ENCODE results near the gene CELF2. TPM values are rescaled to one million over a fixed set of nuclear protein-coding genes. Genes with fewer than 3 reads are reported as not detected.

The CELF2 gene
- total RNA-seq, 1 experiment from 2014 or later = 28.7 TPM

GRCh38 chr10:11180228-11180627, 162.6 kb downstream of the CELF2 start:
- no peak overlapping the region for H3K4me3 Mint-ChIP-seq
- H3K4me1 ChIP-seq (ENCODE audit: insufficient read depth, low read length) = no peaks in the 10 kb centered on the region
- H3K79me2 ChIP-seq (ENCODE audit: insufficient read depth, low read length) = no peaks in the 10 kb centered on the region
- no peak overlapping the region for H2BK15ac ChIP-seq (ENCODE audit: low read depth, low read length)
- no peak overlapping the region for H4K5ac ChIP-seq (ENCODE audit: insufficient read length, low read depth, low read length)
- H3K27me3 ChIP-seq (ENCODE audit: insufficient read depth, low read length) = no peaks in the 10 kb centered on the region
- H3T11ph ChIP-seq (ENCODE audit: low read length) = no peak overlapping the region
- TF ChIP-seq CTCF (conservative IDR thresholded peaks at IDR 0.05) = no peak
- H2AFZ ChIP-seq (ENCODE audit: low read length) = no peak overlapping the region
- H3K18ac ChIP-seq (ENCODE audit: insufficient read length, low read depth, low read length) = no peak overlapping the region
- no peak overlapping the region for H2AK5ac ChIP-seq (ENCODE audit: insufficient read length, low read length)
- peaks cover 12 to 19% of the 10 kb centered on the region in 2 experiments for H3K4me1 Mint-ChIP-seq
- H3K23me2 ChIP-seq (ENCODE audit: insufficient read length, low read depth, low read length, poor library complexity, severe bottlenecking) = no peaks in the 10 kb centered on the region
- H3K9ac ChIP-seq (ENCODE audit: extremely low read depth, insufficient read length, low read length) = no peak overlapping the region
- no peaks in the 10 kb centered on the region for H3K79me1 ChIP-seq (ENCODE audit: insufficient read depth, low read depth, low read length, poor library complexity, severe bottlenecking)
- no peak overlapping the region for H2BK20ac ChIP-seq (ENCODE audit: low read depth, low read length, poor library complexity, severe bottlenecking)
- H4K8ac ChIP-seq (replicated peaks; ENCODE audit: insufficient read length, low read depth, low read length) = no peak overlapping the region
- no peak overlapping the region for H2BK12ac ChIP-seq (ENCODE audit: insufficient read length, low read depth, low read length)
- no peak overlapping the region for H3K4ac ChIP-seq (ENCODE audit: low read depth, low read length)
- peaks cover 3% of the 10 kb centered on the region in 2 experiments; a peak in 4 of 5 replicates for H3K9me3 Mint-ChIP-seq
- H3K9me3 ChIP-seq (ENCODE audit: control insufficient read depth, low read depth, low read length) = no peaks in the 10 kb centered on the region
- H2BK120ac ChIP-seq (ENCODE audit: low read depth, low read length, poor library complexity, severe bottlenecking) = no peak overlapping the region
- H4K91ac ChIP-seq (ENCODE audit: insufficient read length, low read depth, low read length) = no peak overlapping the region
- H4K20me1 ChIP-seq (ENCODE audit: control insufficient read depth, insufficient read depth, insufficient read length) = no peaks in the 10 kb centered on the region
- no peak for DNase-seq
- H3K27ac ChIP-seq (ENCODE audit: insufficient read length, low read depth, low read length) = no peak overlapping the region
- H2BK5ac ChIP-seq (ENCODE audit: insufficient read length, low read length) = no peak overlapping the region
- H3K36me3 Mint-ChIP-seq (ENCODE audit: insufficient read depth in 1 of 3, low read depth in 3 of 3) = peaks cover 2 to 24% (median 4%) of the 10 kb centered on the region in 3 experiments
- no peak overlapping the region for H3K23ac ChIP-seq (ENCODE audit: insufficient read length, low read depth, low read length)
- H3K27me3 Mint-ChIP-seq (ENCODE audit: low read depth) = no peaks in the 10 kb centered on the region; the same call in 1 of the 2 replicates
- no peak overlapping the region for H3K14ac ChIP-seq (ENCODE audit: insufficient read depth, low read length)
- no CpG with 5 or more reads among the region's 14 CpGs for WGBS (ENCODE audit: extremely low coverage, insufficient read length, low lambda C conversion rate)
- no peak overlapping the region for H3K4me2 ChIP-seq (ENCODE audit: insufficient read depth, insufficient read length, low read length)
- H3K27ac Mint-ChIP-seq = peak overlapping the region in 2 of 3 experiments; percentile 2 to 60; a peak in 2 of 7 replicates
- no peak overlapping the region for H3K56ac ChIP-seq (ENCODE audit: insufficient read length, low read depth, low read length)
